PC-9 (cell line): ENCODE data around the gene TMEM255A.

Experiments
- EZH2 ChIP-seq: fragments of 200-600 bp; sonication (generic); IDR thresholded peaks from 2 replicates; pipeline ENCODE4 v1.8.0; 2017; ENCODE audit warnings: antibody characterized with exemption, low read depth
- TF ChIP-seq, protein P1 (sequence below): fragments of 200-600 bp; sonication (generic); conservative IDR thresholded peaks from 2 replicates; pipeline ENCODE4 v1.6.1; 2017; ENCODE audit warnings: mixed run types, antibody characterized with exemption, mild to moderate bottlenecking, moderate library complexity

DNA sequence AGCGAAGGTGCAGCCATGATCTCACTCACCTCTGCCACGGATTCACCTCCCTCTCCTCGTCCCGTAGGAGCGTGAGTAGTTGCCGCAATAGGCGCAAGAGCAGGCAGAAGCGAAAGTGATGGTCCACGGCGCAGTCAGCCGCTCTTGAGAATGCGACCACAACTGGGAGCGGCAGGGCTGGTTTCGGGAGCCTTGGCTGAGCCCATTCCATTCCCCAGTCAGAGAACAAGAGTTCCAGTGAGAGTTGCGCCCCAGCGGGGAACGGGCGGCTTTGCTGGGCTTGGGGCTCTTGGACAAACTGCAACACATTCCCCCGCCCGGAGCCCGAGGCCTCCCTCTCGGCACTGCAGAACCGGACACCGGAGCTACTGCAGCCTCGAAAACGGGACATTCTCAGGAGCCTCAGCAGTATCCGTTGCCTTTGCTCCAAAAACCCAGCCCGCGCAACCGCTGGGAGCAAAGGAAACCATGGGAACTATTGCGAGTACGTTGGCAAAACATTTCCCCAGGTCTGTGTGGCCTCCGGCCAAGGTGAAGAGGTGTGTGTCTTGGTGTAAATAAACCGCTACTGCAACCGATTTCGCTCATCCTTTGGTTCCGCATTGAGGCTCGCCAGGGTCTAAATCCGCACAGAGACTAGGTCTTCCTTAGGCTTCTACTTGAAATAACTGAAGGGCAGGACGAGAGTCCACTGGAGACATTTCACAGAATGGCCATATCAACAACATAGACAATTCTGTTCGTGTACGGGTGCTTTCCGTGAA is 66.3 kb downstream of the TMEM255A start:
- TF ChIP-seq, protein P1, sequence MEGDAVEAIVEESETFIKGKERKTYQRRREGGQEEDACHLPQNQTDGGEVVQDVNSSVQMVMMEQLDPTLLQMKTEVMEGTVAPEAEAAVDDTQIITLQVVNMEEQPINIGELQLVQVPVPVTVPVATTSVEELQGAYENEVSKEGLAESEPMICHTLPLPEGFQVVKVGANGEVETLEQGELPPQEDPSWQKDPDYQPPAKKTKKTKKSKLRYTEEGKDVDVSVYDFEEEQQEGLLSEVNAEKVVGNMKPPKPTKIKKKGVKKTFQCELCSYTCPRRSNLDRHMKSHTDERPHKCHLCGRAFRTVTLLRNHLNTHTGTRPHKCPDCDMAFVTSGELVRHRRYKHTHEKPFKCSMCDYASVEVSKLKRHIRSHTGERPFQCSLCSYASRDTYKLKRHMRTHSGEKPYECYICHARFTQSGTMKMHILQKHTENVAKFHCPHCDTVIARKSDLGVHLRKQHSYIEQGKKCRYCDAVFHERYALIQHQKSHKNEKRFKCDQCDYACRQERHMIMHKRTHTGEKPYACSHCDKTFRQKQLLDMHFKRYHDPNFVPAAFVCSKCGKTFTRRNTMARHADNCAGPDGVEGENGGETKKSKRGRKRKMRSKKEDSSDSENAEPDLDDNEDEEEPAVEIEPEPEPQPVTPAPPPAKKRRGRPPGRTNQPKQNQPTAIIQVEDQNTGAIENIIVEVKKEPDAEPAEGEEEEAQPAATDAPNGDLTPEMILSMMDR = no peak
- TF ChIP-seq EZH2 = no peak
